Effector CD4-positive, alpha-beta T cell (primary cell): ENCODE data around the gene CPNE5.

ENCODE experiments used
- DNase-seq: peaks from one replicate; pipeline ENCODE4 v3.0.0-alpha.2; 2020

CPNE5 gene

DNA sequence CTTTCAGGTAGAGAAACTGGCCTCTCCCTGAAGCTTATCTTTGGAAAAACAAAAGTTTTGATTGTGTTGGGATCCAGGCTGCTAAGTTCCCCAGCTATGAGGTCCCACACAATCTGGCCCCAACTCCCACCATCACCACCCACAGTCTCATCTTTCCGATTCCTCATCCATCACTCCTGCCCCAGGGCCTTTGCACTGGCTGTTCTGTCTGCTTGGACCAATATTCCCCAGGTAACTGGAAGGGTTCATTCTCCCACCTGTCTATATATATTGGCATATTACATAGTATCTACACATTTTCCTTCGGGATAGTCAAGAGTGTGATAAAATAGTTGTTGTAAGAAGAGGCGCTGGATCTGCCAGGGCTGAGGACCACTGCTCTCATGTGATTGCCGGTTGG is 52.0 kb downstream of the CPNE5 start:
- DNase-seq = no peak

DNA sequence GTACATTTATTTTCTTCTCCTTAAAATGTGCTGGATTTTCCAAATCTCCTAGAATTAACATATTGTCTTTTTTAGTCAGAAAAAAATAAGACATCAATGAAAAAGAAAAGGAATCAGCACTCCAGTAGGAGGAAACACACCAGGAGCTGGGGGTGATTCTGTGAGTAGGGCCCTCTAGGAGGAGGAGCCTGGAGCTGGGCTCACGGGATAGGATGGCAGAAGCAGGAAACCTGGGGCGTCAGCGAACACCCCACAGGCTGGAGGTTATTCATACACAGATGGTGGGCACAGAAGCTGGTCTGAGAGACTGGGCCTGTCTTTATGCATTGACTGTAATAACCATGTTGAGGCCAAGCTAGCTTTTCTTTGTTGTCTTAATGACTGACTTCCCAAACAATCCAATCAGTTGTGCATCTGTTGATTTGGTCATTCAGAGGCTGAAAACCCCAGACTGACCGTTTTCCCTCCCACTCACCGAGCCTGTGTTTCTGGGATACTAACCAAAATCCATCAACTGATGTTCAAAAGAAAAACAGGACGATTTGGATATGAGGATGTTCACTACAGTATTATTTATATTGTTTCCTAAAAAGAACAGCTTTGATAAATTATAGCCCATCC is 53.1 kb downstream of the CPNE5 start:
- DNase-seq = no peak

- no peak for DNase-seq
Observed at GRCh38 chr6:36784376-36784636, 54.9 kb downstream of the CPNE5 start.

DNA sequence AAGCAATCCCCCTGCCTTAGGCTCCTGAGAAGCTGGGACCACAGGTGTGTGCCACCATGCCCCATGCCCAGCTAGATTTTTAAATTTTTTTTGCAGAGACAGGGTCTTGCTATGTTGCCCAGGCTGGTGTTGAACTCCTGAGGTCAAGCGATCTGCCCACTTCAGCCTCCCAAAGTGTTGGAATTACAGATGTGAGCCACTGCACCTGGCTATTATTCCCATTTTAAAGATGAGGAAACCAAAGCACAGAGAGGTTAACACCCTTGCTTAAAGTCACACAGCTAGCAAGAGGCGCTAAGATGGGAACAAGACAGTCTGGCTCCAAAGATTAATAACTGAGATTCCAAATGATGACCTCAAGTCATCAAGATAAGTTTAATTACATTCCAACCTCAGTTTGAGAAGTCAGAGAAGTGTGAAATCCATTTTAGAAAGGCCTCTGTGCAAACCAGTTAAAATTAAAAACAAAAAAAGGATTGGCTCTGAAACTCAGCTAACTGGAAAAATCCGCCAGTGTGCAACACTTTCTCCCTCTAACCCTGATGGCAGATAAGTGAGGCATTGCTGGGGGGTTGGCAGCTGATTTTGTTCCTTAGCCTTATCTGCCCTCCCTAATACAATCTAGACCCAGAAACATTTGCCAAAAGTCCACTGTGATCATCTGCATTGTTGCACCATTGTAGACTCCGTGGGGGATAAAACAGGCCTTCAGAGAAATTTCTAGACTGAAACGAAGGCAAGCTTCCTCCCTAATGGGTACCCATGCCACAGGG is 55.5 kb downstream of the CPNE5 start:
- no peak for DNase-seq

DNA sequence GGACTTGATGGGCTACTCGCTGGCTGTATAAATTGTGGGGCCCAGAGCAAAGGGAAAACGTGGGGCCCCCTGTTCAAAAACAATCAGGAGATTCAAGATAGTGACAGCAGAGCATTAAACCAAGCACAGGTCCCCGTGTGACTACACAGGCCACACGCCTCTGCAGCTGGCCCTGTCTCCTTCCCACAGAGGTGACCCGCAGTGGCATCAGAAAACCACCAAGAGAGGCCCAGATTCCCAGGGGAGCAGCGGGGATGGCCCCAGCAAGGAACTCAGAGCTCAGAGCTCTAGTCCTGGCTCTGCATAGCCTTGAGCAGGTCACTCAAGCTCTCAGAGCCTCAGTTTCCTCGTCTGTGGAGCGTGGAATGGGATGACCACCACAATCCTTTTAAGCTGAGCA is 57.6 kb downstream of the CPNE5 start:
- no peak for DNase-seq

DNA sequence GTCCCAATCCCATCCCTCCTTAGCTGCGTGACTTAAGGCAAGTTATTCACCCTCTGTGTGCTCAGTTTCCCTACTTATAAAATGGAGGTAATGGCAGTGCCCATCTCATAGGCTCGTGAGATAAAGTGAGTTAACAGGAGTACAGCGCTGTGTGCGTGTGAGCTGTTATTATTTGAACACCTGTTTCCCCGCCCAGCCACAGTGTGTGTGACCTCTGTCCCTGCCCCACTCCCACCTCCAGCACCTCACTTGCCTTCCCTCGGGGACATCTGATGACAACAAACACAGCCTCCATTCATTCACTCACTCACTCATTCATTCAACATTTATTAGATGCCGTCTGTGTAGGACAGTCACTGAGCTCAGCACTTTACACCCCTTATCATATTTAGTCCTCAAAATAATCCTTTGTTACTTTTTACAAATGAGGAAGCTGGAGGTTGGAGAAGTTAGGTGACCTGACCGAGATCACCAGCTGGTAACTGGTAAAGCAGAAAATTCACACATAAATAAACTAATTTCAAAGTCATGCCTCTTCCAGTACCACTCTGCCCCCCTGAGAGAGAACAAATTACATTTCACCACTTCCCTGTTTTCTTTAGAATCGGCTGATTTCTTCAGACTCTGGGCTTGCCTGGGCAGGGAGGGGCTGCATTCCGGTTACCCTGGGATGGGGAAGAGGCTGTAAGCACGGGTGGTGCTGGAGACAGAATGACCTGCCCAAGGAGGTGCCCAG is 58.6 kb downstream of the CPNE5 start:
- DNase-seq = no peak

DNA sequence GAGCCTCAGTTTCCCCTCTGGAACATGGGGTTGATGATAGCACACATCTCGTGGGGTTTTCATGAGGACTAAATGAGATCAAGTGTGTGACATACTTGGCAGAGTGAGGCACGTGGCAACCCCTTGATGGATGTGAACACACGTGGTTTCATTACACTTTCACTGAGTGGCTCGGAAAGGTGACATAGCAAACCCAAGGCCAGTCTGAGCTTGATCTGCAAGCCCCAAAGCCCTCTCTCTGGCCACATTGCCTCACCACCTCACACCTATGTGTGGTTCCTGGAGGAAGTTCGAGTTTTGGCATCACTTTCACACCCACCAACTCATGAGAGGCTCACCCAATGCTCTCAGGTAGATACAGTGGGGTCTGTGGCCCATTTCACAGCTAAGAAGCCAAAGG is 60.0 kb downstream of the CPNE5 start:
- DNase-seq = no peak

DNA sequence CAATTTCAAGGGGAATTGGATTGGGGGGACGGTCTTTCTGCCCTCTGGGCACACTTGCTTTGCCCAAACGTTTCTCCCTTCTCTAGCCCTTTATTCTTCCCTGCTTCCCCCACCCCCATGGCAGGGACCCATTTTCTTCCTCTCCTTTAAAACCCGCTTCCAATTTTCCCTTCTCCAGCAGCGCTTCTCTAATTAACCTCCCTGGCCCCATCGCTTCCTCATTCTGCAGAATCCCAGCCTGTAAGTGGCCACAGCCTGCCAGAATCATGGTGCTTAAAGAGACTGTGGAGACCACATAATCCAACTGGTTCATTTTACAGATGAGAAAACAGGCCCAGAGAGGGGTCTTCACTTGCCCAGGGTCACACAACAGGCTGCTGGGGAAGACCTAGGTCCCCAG is 61.4 kb downstream of the CPNE5 start:
- DNase-seq = no peak

DNA sequence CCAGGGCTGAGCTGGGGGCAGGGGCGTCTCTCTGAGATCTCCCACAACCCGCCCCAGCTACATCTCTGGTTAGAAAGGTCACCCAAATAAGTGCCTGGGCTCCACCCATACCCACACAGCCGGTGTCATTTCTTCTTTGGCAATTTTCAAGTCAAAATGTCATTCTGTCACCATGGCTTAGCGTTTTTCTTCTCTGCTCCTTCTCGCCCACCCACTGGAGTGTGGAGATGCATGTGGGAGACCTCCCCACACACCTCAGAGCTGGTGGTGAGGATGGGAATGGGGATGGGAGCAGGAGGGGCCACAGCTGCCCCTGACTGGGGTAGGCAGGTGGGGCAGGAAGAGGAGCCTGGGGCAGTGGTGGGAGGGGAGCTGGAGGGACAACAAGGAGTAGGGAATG is 63.1 kb downstream of the CPNE5 start:
- no peak for DNase-seq

DNA sequence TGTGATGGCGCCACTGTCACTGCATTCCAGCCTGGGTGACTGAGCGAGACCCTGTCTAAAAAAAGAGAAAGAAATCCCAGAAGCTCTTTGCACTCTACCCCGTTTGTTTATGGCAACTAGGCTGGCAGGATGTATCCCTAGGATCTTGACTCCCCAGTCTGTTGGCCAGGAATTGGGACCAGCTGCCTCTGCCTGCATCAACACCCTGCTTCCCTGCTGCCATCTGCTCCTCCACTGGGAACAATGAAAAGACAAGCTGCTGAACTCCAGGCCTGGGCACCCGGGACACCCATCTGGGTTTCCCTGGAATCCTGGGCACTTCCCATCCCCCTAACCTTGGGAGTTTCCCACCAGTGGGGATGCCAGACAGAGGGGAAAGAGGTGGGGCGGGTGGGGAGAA is 64.9 kb downstream of the CPNE5 start:
- no peak for DNase-seq

GRCh38 chr6:36772397-36772796 is 66.8 kb downstream of the CPNE5 start:
- no peak for DNase-seq

GRCh38 chr6:36771145-36771544 is 68.1 kb downstream of the CPNE5 start:
- no peak for DNase-seq

- no peak for DNase-seq
Observed at GRCh38 chr6:36769676-36770499, 69.4 kb downstream of the CPNE5 start.

GRCh38 chr6:36769183-36769675 is 70.0 kb downstream of the CPNE5 start:
- no peak for DNase-seq

DNA sequence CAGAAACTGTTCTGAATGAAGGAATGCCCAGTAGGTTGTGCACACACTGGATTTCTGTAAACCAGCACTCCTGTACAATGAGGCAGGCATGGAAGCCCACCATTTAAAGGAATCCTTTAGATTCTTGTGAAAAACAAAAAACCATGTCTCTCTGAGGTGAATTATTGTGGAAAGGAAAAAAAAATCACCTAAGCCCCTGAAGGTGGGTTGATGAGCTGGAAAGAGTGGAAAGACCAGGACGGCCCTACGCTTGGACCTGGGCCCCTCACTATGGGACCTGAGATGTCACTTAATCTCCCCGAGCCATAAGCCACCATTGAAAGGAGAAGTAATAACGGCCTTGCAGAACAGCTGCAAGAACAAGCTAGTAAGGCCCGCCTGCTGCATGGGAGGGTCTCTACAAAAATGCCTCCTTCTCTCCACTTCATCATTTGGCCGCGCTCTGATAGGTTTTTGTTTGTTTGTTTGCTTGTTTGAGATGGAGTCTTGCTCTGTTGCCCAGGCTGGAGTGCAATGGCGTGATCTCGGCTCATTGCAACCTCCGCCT is 72.8 kb downstream of the CPNE5 start:
- no peak for DNase-seq

GRCh38 chr6:36765594-36766398 is 73.4 kb downstream of the CPNE5 start:
- peak; percentile 76 for DNase-seq

GRCh38 chr6:36765190-36765589 is 74.1 kb downstream of the CPNE5 start:
- DNase-seq = no peak

GRCh38 chr6:36762123-36762522 is 77.1 kb downstream of the CPNE5 start:
- DNase-seq = no peak

GRCh38 chr6:36760685-36761435 is 78.4 kb downstream of the CPNE5 start:
- DNase-seq = no peak

- DNase-seq = peak; percentile 73
Observed at GRCh38 chr6:36759148-36759759, 80.0 kb downstream of the CPNE5 start.
